NCI-H1417 treated with DMSO at 0.1 percent for 48 hours (cell line): ENCODE results near the gene PEAK3.

Experiments
- DNase-seq: peaks from one replicate; lab custom pipeline; 2025; lab: John Stamatoyannopoulos, UW

Gene PEAK3, protein sequence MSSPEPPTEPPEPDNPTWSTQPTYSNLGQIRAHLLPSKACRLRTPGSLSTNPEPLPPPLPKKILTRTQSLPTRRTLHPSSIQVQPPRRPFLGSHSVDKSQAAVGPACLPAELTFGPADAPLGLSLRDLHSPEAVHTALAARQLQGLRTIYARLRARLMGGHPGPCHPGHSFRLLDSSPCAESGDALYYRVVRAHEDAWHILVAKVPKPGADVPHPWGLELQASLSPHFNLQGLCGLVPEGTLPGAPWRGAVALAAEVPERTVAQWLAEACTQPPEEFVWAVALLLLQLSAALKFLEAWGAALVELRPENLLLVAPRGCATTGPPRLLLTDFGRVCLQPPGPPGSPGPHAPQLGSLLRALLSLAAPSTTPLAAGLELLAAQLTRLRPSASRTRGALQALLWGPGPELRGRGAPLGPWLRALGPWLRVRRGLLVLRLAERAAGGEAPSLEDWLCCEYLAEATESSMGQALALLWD

DNA sequence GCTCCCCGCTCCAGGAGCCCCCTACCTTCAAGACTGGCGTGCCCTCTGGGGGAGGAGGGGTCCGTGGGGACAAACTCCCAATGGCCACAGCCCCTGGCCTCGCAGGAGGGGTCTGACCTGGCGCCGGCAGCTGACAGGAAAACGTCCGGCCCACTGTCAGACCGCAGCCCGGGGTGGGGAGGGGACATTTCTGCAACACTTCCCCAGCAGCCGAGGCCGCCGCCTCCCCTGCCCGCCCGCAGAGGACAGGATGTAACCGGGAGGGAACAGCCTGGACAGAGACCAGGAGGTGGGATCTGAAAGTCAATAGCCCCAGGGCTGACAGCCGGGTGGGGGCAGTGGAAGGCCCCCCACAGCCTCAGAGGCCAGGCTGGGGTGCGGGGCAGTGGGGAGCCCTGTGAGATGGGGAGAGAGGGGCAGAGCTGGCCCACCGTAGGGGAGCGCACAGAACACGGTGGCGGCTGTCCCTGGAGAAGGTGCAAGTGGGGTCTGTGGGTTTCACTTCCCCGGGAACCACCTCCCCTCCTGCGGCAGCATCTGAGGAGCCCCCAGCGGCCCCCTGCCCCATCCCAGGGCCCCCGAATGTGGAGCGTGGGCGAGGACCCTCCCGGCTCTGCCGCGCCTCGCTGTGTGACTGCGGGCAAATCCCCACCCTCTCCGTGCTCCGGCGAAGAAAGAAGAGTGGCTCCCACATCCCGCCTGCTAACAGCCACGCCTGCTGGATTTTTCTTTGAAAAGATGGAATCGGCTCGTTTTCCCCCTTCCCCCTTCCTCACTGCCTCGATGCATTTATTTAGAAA is at the start of gene PEAK3:
PEAK3 (minus strand) TSS at position 114 of the 800 bp plus-strand sequence. CDS start 1,244 bp downstream, outside the sequence.
- no peak for DNase-seq

GRCh38 chr19:2330632-2331284 is 48.8 kb upstream of the PEAK3 start:
- DNase-seq = no peak

GRCh38 chr19:2330255-2330631 is 48.3 kb upstream of the PEAK3 start:
- no peak for DNase-seq

DNA sequence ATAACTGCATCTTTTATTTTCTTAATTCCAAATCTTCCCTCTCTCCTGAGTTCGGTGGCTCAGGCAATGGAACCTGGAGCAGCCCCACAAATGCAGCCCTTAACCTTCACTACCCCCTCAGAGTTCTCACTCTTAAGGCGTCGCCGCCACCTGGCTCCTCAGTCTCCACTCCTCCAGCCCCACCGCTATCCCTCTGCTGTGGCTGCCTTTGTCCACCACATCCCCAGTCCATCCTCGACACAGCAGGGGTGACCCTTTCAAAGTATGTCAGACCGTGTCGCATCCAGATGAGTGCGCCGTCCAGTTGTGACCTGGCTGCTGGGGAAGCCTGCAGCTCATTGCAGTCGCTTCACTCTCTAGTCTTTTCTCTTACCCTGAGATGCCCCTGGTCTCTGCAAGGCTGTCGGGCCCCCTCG is 47.5 kb upstream of the PEAK3 start:
- DNase-seq = no peak

GRCh38 chr19:2329149-2329478 is 47.1 kb upstream of the PEAK3 start:
- DNase-seq = no peak

DNA sequence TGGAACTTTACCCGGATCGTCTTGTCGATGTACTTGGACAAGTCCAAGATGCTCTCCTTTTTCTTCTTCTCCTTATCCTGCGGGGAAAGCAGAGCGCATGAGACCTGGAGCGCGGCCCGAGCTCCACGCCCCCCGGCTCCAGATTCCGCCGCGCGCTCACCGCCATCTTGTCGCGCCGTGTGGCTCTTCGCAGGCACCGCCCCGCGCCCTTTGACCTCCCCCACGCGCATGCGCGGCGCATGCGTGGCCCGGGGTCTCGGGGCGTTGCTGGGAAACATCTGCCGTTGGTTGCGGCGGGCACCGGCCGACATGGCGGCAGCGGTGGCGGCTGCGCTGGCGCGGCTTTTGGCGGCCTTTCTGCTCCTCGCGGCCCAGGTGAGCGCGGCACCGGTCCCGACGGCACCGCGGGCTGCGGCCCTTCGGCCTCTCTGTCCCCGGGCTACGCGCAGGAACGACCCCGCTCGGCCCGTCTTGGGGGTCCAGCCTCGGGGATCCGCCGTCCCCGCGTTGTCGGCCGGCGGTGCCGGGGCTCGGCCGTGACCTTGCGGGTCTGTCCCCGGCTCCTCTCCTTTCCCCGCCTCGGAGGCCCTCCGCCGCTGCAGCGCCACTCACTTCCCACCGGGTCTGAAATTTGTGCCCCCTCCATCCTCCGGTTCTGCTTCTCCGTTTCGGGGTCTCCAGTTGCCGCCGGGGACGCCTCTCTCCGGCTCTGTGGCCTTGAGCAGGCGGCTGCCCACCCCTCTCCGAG is 46.6 kb upstream of the PEAK3 start, which contains the start of the genes LSM7 and SPPL2B:
LSM7 (minus strand) TSS at position 186 of the 748 bp plus-strand sequence; CDS start at position 166, 20 bp downstream.
SPPL2B (plus strand) TSS at position 284 of the 748 bp plus-strand sequence; CDS start at position 310, 26 bp downstream.
- DNase-seq = peak; percentile 32

DNA sequence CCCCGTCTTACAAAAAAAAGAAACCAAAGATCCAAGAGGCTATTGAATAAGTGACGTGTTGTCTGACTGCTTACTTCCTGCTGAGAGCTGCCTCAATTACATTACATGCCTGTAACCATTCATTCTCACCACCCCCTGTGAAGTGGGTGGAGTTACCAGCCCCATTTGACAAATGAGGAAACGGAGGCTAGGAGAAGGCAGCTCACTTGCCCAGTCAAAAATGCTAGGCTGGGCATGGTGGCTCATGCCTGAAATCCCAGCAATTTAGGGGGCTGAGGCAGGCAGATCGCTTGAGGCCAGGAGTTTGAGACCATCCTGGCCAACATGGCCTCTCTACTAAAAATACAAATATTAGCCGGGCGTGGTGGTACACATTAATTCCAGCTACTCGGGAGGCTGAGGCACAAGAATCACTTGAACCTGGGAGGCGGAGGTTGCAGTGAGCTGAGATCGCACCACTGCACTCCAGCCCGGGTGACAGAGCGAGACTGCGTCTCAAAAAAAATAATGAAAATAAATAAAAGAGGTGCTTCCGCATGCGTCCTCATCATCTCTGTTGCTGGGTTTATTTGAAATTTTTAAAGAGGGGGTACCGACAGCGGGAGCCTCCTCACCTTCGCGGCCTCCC is 45.9 kb upstream of the PEAK3 start:
- DNase-seq = peak; percentile 65

DNA sequence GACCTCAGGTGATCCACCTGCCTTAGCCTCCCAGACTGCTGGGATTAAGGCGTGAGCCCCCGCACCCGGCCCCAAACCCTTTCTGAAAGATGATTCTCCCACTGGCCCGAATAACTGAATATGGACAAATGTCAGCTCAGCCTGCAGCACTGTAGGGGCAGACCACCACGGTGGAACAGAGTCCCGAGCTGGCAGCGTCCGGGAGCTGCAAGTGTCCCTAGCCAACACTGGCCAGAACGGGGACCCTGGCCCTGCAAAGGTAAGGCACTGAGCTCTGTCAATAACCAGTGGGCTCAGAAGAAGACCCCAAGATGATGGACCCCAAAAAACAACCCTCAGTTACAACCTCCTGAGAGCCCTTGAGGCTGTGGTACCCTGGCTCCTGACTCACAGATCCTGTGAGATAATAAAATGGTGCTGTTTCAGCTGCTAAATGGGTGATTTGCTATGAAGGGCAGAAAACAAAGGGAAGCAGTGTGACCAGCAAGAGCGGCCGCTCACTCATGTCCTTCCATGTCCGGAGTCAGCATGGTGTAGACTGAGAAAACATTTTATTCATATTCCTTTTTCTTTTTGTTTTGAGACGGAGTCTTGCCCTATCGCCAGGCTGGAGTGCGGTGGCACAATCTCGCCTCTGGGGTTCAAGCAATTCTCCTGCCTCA is 44.9 kb upstream of the PEAK3 start:
- DNase-seq = no peak

GRCh38 chr19:2325281-2326046 is 43.5 kb upstream of the PEAK3 start:
- DNase-seq = no peak

- DNase-seq = no peak
Observed at GRCh38 chr19:2324220-2324948, 42.4 kb upstream of the PEAK3 start.

DNA sequence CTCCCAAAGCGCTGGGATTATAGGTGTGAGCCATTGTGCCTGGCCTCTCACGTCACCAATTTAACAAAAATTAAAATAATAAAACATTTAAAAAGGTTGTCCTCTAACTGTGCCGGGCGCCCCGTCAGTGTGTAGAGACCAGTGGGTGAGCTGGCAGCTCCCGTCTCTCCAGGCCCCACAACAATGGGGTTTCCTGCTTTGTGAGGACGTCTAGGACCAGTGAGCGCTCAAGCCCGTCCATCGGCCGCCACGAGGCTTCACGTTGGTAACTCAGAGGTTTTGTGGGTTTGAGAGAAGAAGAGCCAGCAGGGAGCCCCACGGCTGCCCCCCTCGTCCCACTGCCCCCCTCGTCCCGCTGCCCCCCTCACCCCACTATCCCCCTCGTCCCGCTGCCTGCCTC is 41.7 kb upstream of the PEAK3 start:
- no peak for DNase-seq

GRCh38 chr19:2321565-2322283 is 39.7 kb upstream of the PEAK3 start:
- DNase-seq = no peak

DNA sequence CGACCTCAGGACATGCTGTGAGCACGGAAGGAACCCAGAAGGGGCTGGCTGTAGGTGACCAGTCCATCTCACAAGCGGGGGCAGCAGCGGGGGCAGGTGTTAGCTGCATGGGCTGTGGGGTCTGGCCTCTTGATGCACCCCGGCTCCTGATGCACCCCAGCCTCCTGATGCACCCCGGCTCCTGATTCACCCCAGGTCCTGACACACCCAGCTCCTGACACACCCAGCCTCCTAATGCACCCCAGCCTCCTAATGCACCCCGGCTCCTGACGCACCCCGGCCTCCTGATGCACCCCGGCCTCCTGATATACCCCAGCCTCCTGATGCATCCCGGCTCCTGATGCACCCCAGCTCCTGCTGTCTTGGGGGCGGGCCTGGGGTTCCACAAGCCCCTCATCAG is 39.0 kb upstream of the PEAK3 start:
- no peak for DNase-seq

GRCh38 chr19:2320049-2320448 is 38.1 kb upstream of the PEAK3 start:
- no peak for DNase-seq

GRCh38 chr19:2319551-2319950 is 37.6 kb upstream of the PEAK3 start:
- DNase-seq = no peak

DNA sequence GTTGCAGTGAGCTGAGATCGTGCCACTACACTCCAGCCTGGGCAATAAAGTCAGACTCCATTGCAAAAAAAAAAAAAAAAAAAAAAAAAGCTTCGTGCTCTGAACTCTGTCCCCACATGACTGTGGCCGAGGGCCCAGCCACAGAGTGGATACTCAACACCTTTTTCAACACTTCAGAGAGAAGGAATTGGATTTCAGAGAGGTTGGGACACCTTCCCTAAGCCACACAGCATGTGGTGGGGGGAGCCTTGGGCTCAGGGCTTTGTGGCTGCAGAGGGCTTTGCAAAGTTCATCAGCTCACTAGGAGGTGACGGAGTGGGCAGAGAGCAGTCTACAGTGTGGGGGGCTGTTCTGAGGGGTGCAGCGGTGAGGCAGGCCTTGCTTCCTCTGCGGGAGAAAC is 36.9 kb upstream of the PEAK3 start:
- DNase-seq = no peak

DNA sequence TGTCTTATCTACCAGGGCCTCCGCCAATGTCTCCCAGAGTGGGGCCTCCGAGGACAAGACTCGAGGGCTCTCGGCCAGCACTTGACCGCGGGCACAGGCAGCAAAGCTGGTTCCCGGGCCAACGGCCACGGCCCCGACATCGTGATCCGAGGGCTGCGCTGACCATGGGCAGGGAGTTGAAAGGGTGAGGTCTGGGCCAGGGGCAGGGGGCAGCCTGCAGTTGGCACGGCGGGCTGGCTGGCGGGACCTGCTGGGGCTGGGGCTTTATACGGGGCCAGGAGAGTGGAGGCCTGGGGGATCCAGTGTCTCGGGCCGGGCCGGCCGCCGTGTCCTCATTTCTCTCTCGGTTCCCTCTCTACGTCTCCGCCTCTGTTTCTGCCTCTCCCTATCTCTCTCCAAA is 35.8 kb upstream of the PEAK3 start:
- DNase-seq = no peak

GRCh38 chr19:2317300-2317699 is 35.3 kb upstream of the PEAK3 start:
- no peak for DNase-seq
